ENCODE measurements around the gene SFRP5.

DNA sequence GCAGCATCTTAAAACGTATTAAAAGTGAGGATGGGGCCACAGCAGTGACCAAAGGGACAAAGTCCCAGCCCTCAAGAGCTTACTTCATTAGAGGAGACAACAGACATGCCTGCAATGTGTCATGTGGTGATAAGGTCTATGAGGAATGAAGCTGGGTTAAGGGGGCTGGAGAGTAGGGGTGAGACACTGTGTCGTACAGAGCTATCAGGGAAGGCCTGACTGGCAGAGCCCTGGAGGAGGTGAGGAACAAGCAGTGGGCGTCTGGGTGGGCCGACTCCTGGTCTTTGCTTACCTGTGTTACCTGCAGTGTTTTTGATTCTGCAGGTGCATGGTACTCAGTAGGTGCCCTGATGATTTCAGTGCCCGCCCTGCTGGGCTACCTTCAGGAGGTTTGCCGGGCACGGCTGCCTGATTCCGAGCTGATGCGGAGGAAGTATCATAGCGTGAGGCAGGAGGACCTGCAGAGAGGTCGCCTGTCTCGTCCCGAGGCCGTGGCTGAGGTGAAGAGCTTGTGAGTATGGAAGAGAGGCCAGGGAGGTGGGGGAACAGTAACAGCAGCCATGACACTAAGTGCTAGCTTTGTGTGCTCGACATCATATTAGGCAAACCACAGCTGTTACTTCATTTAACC lies 27.3 kb downstream of the SFRP5 start:
- TF ChIP-seq, protein P1, sequence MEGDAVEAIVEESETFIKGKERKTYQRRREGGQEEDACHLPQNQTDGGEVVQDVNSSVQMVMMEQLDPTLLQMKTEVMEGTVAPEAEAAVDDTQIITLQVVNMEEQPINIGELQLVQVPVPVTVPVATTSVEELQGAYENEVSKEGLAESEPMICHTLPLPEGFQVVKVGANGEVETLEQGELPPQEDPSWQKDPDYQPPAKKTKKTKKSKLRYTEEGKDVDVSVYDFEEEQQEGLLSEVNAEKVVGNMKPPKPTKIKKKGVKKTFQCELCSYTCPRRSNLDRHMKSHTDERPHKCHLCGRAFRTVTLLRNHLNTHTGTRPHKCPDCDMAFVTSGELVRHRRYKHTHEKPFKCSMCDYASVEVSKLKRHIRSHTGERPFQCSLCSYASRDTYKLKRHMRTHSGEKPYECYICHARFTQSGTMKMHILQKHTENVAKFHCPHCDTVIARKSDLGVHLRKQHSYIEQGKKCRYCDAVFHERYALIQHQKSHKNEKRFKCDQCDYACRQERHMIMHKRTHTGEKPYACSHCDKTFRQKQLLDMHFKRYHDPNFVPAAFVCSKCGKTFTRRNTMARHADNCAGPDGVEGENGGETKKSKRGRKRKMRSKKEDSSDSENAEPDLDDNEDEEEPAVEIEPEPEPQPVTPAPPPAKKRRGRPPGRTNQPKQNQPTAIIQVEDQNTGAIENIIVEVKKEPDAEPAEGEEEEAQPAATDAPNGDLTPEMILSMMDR (conservative IDR thresholded peaks at IDR 0.05; ENCODE audit: low read depth, low read length) = no peak
- TF ChIP-seq POLR2A (IDR thresholded peaks at IDR 0.05; ENCODE audit: low read depth, low read length) = no peak

All from IMR-90 (cell line).